Transverse colon (tissue), 4 donors: ENCODE results near the gene VMP1. TPM values are rescaled to one million over a fixed set of nuclear protein-coding genes. Genes with fewer than 3 reads are reported as not detected.
A peak's percentile ranks its signal among the peaks of the same experiment; 100 is the strongest.

ENCODE experiments used
- DNase-seq: peaks from one replicate; pipeline ENCODE4 v3.0.0-alpha.2; 2019
- H3K27ac ChIP-seq, 4 donors: fragments of 200-600 bp; sonication (generic); 2 replicates each; pipeline ENCODE4 v1.5.1; 2016 to 2018; ENCODE audit warnings: inconsistent platforms in 4 of 4
- H3K27me3 ChIP-seq: fragments of 200-600 bp; sonication (generic); 2 replicates; pipeline ENCODE4 v1.5.1; 2017; ENCODE audit warnings: inconsistent platforms
- H3K36me3 ChIP-seq, 4 donors: fragments of 200-600 bp; sonication (generic); 2 replicates each; pipeline ENCODE4 v1.5.1; 2017 to 2019; ENCODE audit warnings: inconsistent platforms in 4 of 4
- H3K4me1 ChIP-seq, 4 donors: fragments of 200-600 bp; sonication (generic); 2 replicates each; pipeline ENCODE4 v1.5.1; 2017 to 2020; ENCODE audit warnings: inconsistent platforms in 4 of 4
- H3K4me3 ChIP-seq, 4 donors: fragments of 200-600 bp; sonication (generic); 1 replicate in 1 of 4; 2 replicates in 3 of 4; pipeline versions ENCODE4 v1.5.1 to v1.6.1; 2017 to 2019; ENCODE audit warnings: inconsistent platforms in 4 of 4
- H3K9me3 ChIP-seq, 2 donors: fragments of 200-600 bp; sonication (generic); 2 replicates each; pipeline ENCODE4 v1.5.1; 2017 to 2019; ENCODE audit warnings: inconsistent platforms in 2 of 2
- EP300 ChIP-seq: sonication (generic); formaldehyde crosslinking; IDR thresholded peaks from one replicate; pipeline ENCODE4 v1.6.1; 2017; ENCODE audit warnings: antibody characterized with exemption, low read depth
- POLR2A ChIP-seq: fragments of 450-650 bp; IDR thresholded peaks from one replicate; pipeline ENCODE4 v1.6.1; 2016; ENCODE audit warnings: antibody characterized with exemption, mild to moderate bottlenecking, moderate library complexity
- POLR2AphosphoS5 ChIP-seq, 3 donors: sonication (generic); formaldehyde crosslinking; IDR thresholded peaks; one replicate each; pipeline ENCODE4 v1.6.1; 2016; ENCODE audit warnings: antibody characterized with exemption in 3 of 3
- WGBS, 2 donors: methylation state at CpG; one replicate each; pipeline ENCODE4 v1.1.5; 2018; ENCODE audit warnings: low coverage in 1 of 2; 5-methylcytosine and 5-hydroxymethylcytosine counted together
- in situ Hi-C, 4 donors: fragments of 200-750 bp; cut with MboI; loops; one replicate each; pipeline versions ENCODE4 v1.15.0 to v1.15.1; 2017; ENCODE audit warnings: low sequenced_read_pairs in 3 of 4, low pct_ligation_motif_present in 1 of 4, low pct_unique_long_range_greater_than_20kb in 1 of 4
- intact Hi-C: fragments of 100-400 bp; cut with DNase I; formaldehyde crosslinking; loops from one replicate; pipeline ENCODE4 v1.15.1; 2023; ENCODE audit warnings: low total_unique reads
- total RNA-seq, 4 donors: library from RNA; depleted of rRNA; stranded (reverse); fragments of >200 nt; gene quantifications; one replicate each; pipeline ENCODE4 v1.1.0, GENCODE V29; 2016
- TF ChIP-seq, protein P1 (sequence below), 5 experiments: fragments of 200-600 bp in 3 of 5; fragments of 450-650 bp in 2 of 5; sonication (generic) in 3 of 5; IDR thresholded peaks; 1 replicate in 2 of 5; 2 replicates in 3 of 5; pipeline ENCODE4 v1.5.1; 2016 to 2017; ENCODE audit warnings: antibody characterized with exemption in 5 of 5, inconsistent platforms in 3 of 5, mild to moderate bottlenecking in 2 of 5, moderate library complexity in 1 of 5

The VMP1 gene
- total RNA-seq, 4 donors from 2014 or later: 136 to 547 (median 339) TPM

DNA sequence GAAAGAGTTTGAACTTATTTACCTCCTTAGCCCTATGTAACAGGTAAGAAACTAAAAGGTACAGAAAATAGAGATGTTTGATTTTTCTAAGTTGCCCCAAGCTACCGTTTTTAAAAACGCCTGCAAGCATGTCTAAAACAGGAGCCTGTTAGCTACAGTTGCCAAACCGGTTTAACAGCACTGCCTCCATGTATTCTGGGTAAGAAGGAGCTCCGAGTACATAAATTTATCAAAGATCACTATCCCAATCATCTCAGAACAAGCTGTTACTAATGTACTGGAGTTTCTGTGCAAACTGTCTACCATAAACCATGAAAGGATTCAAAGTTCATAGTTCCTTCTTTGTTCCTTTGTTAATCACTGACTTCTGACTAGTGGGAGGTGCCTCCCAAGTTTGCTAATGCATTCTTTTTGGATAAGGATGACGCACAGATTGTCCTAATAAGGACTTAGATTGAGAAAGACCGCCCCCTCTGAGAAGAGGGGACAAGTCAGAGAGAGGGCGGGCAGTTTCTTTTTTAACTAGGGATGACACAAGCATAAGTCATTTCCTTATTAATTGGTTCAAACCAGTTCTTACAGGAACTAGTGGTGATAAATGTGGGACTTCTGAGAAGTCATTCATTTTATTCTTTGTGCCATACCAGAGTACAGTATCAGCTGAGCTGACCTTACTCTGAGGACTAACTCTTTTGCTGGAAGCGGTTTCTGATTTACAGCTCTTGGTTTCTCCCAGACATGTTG is 130.0 kb downstream of the VMP1 start:
- TF ChIP-seq, protein P1, sequence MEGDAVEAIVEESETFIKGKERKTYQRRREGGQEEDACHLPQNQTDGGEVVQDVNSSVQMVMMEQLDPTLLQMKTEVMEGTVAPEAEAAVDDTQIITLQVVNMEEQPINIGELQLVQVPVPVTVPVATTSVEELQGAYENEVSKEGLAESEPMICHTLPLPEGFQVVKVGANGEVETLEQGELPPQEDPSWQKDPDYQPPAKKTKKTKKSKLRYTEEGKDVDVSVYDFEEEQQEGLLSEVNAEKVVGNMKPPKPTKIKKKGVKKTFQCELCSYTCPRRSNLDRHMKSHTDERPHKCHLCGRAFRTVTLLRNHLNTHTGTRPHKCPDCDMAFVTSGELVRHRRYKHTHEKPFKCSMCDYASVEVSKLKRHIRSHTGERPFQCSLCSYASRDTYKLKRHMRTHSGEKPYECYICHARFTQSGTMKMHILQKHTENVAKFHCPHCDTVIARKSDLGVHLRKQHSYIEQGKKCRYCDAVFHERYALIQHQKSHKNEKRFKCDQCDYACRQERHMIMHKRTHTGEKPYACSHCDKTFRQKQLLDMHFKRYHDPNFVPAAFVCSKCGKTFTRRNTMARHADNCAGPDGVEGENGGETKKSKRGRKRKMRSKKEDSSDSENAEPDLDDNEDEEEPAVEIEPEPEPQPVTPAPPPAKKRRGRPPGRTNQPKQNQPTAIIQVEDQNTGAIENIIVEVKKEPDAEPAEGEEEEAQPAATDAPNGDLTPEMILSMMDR (IDR thresholded peaks at IDR 0.05): no peak
- TF ChIP-seq POLR2A (peak; percentile 99), POLR2AphosphoS5 (IDR thresholded peaks at IDR 0.05) (peak; percentile 99 to 100 (median 99)), EP300 (peak; percentile 91)
- in situ Hi-C loops (no loop called here), intact Hi-C loops (no loop called here)
- Histone ChIP-seq H3K27ac (peak overlapping the region; percentile 91 to 99 (median 95)), H3K27me3 (no peaks in the 10 kb centered on the region), H3K4me3 (peak overlapping the region in 3 of 4 donors; percentile 55 to 79 (median 77)), H3K36me3 (peaks cover 0 to 8% (median 3%) of the 10 kb centered on the region in 4 donors), H3K9me3 (no peaks in the 10 kb centered on the region), H3K4me1 (peaks cover 13 to 41% (median 28%) of the 10 kb centered on the region in 4 donors)
- peak; percentile 83 for DNase-seq
- 2 to 9% methylated on average over 6 to 8 of the region's 8 CpGs for WGBS, 2 donors

DNA sequence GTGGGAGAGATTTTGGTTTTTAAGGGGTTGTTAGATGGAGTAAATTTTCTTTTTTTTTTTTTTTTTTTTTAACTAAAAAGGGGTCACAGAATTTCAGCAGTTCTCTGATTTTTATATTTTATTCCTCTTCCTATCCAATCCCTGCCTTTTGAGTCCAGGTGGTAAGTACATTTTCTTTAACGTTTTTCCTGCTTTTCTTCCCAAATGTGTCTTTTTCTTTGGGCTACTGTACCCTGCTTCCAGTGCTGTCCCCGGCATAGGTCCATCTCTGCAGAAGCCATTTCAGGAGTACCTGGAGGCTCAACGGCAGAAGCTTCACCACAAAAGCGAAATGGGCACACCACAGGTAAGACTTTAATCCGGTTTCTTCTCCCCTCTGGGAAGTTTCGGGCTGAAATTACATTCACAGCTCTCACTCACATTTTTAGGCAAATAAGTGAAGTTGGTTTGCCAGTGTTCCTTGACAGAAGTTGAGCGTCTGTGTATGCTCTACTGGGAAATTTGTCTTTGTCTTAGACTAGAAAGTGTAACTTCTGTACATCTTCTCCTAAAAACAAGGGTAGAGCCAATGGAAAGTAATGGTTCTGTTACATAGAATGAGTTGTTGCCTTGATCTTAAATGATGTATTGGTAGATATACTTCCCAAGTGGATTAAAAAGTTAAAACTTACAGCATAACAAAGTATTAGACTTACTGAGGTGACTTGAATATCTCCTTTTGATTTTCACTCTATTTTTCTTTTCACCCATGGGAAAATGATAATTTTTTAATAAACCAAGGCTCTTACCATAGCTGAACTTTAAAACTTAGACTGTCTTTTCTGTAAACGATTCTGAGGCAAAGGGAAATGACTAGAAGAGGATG is 130.8 kb downstream of the VMP1 start:
- in situ Hi-C loops: no loop called here
- Histone ChIP-seq H3K4me3 (peak overlapping the region; percentile 30 to 79 (median 66)), H3K27me3 (no peaks in the 10 kb centered on the region), H3K36me3 (peaks cover 0 to 8% (median 3%) of the 10 kb centered on the region in 4 donors), H3K9me3 (no peaks in the 10 kb centered on the region), H3K27ac (peak overlapping the region; percentile 91 to 99 (median 95)), H3K4me1 (peaks cover 13 to 43% (median 29%) of the 10 kb centered on the region in 4 donors)
- DNase-seq: no peak
- TF ChIP-seq POLR2AphosphoS5 (IDR thresholded peaks at IDR 0.05): peak; percentile 7 to 74 (median 13)
- TF ChIP-seq, protein P1 (IDR thresholded peaks at IDR 0.05): no peak
- 0 to 7% methylated on average over 3 to 8 of the region's 8 CpGs for WGBS, 2 donors
- intact Hi-C loops: no loop called here

DNA sequence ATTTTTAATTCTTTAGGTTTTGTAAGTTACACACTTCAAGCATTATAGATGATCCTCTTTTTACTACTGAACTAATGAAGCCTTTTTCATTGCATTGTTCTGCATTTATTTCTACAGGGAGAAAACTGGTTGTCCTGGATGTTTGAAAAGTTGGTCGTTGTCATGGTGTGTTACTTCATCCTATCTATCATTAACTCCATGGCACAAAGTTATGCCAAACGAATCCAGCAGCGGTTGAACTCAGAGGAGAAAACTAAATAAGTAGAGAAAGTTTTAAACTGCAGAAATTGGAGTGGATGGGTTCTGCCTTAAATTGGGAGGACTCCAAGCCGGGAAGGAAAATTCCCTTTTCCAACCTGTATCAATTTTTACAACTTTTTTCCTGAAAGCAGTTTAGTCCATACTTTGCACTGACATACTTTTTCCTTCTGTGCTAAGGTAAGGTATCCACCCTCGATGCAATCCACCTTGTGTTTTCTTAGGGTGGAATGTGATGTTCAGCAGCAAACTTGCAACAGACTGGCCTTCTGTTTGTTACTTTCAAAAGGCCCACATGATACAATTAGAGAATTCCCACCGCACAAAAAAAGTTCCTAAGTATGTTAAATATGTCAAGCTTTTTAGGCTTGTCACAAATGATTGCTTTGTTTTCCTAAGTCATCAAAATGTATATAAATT is 132.3 kb downstream of the VMP1 start:
- H3K4me1 ChIP-seq: peaks cover 13 to 53% (median 38%) of the 10 kb centered on the region in 4 donors
- H3K36me3 ChIP-seq: peaks cover 0 to 8% (median 3%) of the 10 kb centered on the region in 4 donors
- peak in 2 of 3 donors; percentile 55 to 80 for TF ChIP-seq POLR2AphosphoS5 (IDR thresholded peaks at IDR 0.05)
- TF ChIP-seq, protein P1 (IDR thresholded peaks at IDR 0.05): no peak
- peak; percentile 21 for TF ChIP-seq POLR2A
- peak overlapping the region; percentile 91 to 99 (median 95) for H3K27ac ChIP-seq
- H3K27me3 ChIP-seq: no peaks in the 10 kb centered on the region
- WGBS, 2 donors: 13 to 15% methylated on average over 6 of the region's 6 CpGs
- H3K9me3 ChIP-seq: no peaks in the 10 kb centered on the region
- in situ Hi-C loops (no loop called here), intact Hi-C loops (no loop called here)
- peak overlapping the region; percentile 30 to 79 (median 66) for H3K4me3 ChIP-seq
- no peak for DNase-seq
